ENCODE measurements around the gene MANSC1.
"Not testable (repeated sequence)": the region's sequence is repeated elsewhere in the genome, so short reads cannot be mapped to it uniquely, and the experiment has no call there.

MANSC1 gene

DNA sequence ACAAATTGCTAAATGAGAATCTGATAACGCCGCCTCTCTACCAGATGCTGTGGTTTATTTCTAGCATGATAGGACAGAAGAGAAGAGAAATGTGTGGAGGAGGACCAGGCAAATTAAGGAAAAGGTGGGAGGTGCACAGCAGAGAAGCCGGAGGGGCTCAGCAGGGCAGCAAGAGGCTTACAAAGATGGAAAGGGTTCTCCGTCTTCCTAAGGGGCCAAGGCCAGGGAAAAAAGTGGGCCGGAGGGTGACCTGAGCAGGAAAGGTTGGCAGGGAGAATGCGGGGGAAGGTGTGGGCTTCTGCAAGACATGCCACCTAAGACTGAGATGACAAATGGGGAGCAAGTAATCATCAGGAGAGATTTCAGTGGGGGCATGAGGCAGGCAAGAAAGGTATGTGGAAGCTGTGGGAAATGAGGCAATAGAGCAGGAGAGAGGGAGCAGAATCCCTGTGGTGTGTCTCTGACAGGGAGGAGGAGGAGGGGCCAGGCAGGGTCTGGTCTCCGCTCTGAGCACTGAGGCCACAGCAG, 18.7 kb downstream of the MANSC1 start:
- peak; percentile 55 for DNase-seq

GRCh38 chr12:12327802-12328201, 22.2 kb downstream of the MANSC1 start:
- DNase-seq, result peak; percentile 51

- DNase-seq, result no peak
Observed at GRCh38 chr12:12326262-12326661, 23.8 kb downstream of the MANSC1 start.

GRCh38 chr12:12323591-12323990, 26.5 kb downstream of the MANSC1 start:
- DNase-seq, result peak; percentile 23

DNA sequence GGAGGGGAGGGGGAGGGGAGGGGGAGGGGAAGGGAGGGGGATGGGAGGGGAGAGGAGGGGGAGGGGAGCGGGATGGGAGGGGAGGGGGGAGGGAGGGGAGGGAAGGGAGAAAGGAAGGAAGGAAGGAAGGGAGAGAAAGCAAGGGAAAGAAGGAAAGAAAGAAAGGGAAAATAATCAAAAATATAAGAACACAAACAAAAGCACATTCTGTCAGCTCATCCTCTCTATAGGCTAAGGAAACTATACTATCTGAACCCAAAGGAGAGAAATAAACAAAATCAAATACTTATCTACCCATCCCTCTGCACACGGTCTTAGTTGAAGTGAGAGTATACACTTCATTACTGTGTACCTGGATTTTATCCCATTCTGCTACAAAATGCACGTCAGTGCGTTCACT, 26.9 kb downstream of the MANSC1 start:
- no peak for DNase-seq

DNA sequence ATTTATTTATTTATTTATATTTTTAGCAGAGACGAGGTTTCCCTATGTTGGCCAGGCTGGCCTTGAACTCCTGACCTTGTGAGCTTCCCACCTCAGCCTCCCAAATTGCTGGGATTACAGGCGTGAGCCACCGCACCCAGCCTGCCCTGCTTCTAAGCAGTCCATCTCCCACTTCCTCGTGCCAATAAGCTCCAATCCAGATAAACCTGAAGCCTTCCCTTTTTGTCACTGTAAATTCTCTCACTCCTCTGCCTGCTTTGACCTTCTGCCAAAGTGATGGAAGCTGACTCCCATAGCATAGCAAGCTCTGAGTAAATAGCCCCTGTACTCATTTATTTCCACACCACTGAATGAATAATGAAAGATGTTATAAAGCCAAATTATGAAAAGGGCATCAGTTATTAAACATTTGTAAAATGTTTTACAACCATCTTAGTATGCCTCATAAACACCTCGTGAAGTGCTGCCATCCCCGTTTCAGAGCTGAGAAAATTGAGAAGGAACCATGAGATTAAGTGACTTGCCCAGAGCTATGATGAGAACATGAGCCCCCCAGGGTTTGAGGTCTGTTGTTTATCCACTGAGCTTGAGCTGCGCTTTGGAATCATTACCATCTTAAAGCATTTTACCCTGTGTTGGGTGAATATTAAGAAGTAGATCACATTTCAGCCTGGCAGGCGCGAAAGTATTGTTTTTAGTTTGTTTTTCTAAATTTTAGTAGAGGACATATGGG, 30.4 kb downstream of the MANSC1 start:
- DNase-seq, result peak; percentile 61

DNA sequence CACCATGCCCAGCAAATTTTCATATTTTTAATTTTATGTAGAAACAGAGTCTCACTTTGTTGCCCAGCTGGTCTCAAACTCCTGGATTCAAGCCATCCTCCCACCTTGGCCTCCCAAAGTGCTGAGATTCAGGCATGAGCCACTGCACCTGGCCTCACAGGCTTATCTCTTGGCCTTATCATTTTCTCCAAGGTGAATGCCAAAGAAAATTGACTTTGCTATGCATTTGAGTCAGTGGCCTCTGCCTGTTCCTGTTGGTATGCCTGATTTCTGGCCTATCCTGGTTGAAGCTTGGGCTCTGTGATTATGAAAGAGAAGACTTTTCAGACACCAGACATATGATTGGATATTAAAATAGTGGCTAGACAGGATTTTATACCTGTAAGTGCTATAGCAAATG, 34.2 kb downstream of the MANSC1 start:
- no peak for DNase-seq

DNA sequence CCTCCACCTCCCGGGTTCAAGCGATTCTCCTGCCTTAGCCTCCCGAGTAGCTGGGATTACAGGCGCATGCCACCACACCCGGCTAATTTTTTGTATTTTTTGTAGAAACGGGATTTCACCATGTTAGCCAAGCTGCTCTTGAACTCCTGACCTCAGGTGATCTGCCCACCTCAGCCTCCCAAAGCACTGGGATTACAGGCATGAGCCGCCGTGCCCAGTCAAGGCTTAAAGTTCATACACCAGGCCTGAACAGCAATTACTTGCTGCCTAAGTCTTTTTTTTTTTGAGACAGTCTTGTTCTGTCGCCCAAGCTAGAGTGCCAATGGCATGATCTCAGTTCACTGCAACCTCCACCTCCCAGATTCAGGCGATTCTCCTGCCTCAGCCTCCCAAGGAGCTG, 39.3 kb downstream of the MANSC1 start:
- DNase-seq, result not testable (repeated sequence)

DNA sequence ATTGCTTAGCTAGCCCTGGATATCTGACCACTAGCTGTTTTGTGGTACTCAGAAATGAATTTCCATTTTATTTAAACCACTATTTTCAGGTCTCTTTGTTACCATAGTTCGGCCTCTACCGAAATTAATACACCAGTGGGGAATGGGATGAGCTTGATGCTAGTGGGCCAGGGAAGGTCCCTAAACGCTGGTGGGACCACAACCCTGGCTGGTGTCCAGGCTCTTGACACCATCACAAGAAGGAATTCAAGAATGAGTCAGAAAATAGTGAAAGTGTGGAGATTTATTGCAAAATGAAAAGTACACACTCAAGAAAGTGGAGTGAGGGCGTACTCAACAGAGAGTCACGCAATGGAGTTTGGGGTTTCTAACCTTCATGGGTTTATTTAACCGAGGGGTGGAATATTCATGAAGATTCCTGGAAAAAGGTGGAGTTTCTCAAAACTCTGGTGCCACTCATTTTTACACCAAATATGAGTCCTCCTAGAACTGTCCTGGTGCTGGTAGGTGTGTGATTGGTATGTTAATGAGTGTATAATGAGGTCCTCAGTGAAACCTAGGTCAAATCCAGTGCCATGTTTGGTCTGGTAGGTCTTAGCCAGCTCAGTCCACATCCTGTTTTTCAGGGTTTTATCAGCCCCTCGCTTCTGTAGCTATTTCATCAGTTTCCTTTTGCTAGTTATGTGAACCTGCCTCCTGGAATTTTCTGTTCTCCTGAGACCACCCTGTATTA, 44.3 kb downstream of the MANSC1 start:
- DNase-seq, result no peak

DNA sequence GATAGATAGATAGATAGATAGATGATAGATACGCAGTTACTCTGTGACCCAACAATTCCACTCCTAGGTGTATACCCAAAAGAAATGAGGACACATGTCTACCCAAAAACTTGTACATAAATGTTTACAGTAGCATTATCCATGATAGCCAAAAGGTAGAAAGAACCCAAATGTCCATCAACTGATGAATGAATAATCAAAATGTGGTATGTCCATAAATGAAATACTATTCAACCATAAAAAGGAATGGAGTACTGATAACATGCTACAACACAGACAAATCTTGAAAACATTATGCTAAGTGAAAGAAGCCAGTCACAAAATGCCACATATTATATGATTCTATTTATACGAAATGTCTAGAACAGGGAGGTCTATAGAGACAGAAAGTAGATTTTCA, 47.1 kb downstream of the MANSC1 start:
- DNase-seq, result no peak

DNA sequence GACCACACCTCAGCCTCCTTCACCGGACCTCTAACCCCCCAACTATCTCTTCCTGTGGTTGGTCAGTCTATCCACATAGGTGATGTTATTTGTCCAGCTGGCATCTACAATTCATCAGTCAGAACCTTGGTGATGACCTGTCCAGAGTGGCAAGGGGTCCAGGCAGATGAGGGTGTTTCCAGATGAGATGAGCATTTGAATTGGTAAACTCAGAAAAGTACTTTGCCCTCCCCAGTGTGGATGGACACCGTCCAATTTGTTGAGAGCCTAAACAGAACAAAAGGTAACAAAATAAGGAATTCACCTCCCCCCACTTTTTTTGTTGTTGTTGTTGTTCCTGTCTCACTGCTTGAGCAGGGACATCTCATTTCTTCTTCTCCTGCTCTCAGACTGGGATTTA, 48.9 kb downstream of the MANSC1 start:
- no peak for DNase-seq

GRCh38 chr12:12297201-12297830, 52.7 kb downstream of the MANSC1 start:
- DNase-seq, result no peak

DNA sequence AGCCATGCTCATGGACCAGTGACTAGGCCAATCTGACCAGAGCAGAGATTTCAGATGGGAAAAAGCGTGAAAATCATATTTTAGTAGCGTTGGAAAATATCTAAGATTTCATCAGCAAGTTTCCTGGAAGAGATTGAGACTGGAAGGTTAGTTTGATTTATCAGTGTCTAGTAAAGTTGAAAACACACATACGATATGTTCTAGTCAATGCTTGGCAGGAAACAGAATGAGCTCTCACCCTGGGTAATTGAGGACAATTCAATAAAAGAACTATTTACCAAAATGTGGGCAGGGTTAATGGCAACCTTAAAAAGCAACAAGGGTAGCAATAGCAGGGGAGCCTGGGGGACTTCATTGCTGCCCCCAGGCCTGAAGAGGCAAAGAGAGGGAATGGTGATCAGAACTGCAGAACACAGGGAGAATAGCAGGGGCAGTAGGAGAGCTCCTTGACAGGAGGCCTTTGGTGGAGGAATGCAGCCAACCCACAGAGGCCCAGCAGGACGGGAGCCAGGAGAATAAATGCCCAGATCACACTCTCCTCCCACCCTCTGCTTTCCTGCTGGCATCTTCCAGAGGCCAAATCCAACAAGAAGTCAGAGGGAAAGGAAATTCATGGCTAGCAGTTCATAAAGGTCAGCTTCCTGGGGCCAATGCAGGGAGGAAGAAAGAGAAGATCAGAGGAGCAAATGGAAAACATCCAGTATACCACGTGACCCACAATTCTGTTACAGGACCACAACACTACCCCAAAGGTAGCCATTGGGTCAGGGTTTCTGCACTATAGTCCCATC, 55.6 kb downstream of the MANSC1 start:
- no peak for DNase-seq

DNA sequence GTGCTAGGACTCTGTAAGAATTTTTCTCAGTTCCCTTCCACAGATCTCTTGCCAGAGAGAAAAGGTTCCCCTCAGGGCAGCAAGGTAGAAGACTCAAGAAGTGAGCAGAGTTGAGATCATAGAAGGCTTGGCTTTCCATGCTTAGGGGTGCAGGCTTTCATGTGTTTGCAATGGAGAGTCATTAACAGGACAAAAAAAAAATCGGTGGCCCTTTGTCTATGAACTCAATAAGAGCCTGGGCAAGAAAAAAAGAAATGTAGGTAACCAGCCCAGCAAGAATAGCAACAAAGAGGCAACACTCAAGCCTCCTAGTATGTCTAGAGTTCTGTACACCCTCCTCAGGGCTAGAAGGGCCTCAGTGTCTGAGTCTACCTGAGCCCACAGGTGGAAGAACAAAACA, 59.8 kb downstream of the MANSC1 start:
- DNase-seq, result no peak

DNA sequence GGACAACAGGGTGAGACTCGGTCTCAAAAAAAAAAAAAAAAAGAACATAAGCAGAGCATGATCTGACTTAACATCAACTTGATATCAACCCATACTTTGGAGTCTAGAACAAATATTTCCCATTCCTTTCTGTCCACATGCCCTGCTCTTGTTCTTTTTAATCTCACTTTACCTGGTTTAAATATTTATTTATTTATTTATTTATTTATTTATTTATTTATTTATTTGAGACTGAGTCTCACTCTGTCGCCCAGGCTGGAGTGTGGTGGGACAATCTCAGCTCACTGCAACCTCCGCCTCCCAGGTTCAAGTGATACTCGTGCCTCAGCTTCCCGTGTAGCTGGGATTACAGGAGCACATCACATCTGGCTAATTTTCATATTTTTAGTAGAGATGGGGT, 63.6 kb downstream of the MANSC1 start:
- no peak for DNase-seq

- no peak for DNase-seq
Observed at GRCh38 chr12:12282761-12283425, 67.1 kb downstream of the MANSC1 start.

DNA sequence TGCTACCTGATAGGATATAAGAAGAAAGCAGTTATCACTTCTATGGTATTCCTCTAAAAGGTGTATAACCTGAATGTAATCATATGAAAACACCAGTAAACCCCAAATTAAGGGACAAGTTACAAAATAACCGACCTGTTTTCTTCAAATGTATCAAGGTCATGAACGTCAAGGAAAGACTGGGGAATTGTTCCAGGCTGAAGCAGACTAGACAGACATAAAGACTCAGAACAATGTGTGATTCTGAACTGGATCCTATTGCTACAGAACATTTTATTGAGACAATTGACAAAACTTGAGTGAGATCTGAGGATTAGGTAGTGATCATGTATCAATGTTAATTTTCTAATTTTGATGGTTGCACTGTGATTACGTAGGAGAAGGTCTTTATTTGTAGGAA, 67.8 kb downstream of the MANSC1 start:
- no peak for DNase-seq

DNA sequence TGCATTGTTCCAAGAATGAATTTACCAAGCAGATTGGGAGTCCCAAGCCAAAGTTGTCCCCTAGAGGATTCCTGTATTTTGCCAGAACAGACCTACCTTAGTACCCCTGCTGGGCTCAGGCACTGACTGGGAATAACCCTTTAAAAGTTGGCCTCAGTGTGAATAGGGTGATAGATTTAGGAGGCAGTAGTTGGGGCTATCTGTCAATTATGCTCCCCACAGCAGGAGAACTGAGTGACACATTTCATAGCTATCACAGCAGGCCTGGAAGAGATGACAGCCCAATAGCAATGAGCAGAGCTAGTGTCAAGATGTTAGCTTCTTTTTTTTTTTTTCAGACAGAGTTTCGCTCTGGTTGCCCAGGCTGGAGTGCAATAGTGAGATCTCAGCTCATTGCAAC, 68.9 kb downstream of the MANSC1 start:
- no peak for DNase-seq

DNA sequence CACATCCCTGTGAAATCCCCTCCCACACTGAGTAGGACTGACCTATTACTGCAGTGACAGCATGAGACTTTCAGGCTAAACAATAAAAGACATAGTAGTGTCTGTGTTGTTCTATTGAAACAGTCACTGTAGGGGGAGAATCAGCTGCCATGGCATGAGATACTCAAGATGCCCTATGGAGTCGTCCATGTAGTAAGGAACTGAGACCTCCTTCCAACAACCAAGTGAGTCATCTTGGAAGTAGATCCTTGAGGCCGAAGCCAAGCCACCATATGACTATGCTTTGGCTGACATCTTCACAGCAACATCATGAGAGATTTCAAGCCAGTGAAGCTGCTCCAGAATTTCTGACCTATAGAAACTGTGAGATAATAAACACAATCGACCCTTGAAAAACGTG, 71.1 kb downstream of the MANSC1 start:
- no peak for DNase-seq
